Measurements from ENCODE around the gene BUD31. TPM values are rescaled to one million over a fixed set of nuclear protein-coding genes. Genes with fewer than 3 reads are reported as not detected.

The BUD31 gene
- total and polyA plus RNA-seq, 11 donors: 26.1 to 87.8 (median 47.4) TPM

GRCh38 chr7:99455874-99456273 lies 47.1 kb downstream of the BUD31 start:
- intact Hi-C loops (cut with DNase I): no loop called here
- Histone ChIP-seq H3K27ac (no peak overlapping the region), H3K4me1 (peaks cover 0 to 41% (median 18%) of the 10 kb centered on the region in 12 donors), H3K4me3 (no peak overlapping the region), H3K27me3 (no peaks in the 10 kb centered on the region), H3K36me3 (peaks cover 0 to 99% (median 90%) of the 10 kb centered on the region in 9 donors), H3K9me3 (no peaks in the 10 kb centered on the region)
- WGBS, 4 donors: 71 to 92% (median 83%) methylated on average over 4 to 9 of the region's 9 CpGs
- TF ChIP-seq POLR2A (IDR thresholded peaks at IDR 0.05): no peak
- TF ChIP-seq, protein P1, sequence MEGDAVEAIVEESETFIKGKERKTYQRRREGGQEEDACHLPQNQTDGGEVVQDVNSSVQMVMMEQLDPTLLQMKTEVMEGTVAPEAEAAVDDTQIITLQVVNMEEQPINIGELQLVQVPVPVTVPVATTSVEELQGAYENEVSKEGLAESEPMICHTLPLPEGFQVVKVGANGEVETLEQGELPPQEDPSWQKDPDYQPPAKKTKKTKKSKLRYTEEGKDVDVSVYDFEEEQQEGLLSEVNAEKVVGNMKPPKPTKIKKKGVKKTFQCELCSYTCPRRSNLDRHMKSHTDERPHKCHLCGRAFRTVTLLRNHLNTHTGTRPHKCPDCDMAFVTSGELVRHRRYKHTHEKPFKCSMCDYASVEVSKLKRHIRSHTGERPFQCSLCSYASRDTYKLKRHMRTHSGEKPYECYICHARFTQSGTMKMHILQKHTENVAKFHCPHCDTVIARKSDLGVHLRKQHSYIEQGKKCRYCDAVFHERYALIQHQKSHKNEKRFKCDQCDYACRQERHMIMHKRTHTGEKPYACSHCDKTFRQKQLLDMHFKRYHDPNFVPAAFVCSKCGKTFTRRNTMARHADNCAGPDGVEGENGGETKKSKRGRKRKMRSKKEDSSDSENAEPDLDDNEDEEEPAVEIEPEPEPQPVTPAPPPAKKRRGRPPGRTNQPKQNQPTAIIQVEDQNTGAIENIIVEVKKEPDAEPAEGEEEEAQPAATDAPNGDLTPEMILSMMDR (IDR thresholded peaks at IDR 0.05): no peak
- ATAC-seq (no peak), DNase-seq (no peak)

GRCh38 chr7:99456288-99456687 lies 47.5 kb downstream of the BUD31 start:
- WGBS, 4 donors: 57 to 71% (median 67%) methylated on average over 9 to 13 of the region's 13 CpGs
- no peak for ATAC-seq
- intact Hi-C loops (cut with DNase I): no loop called here
- no peaks in the 10 kb centered on the region for H3K27me3 ChIP-seq
- H3K9me3 ChIP-seq: no peaks in the 10 kb centered on the region
- H3K4me3 ChIP-seq: no peak overlapping the region
- H3K36me3 ChIP-seq: peaks cover 0 to 94% (median 88%) of the 10 kb centered on the region in 9 donors
- TF ChIP-seq POLR2A (IDR thresholded peaks at IDR 0.05): no peak
- TF ChIP-seq, protein P1 (IDR thresholded peaks at IDR 0.05): no peak
- H3K27ac ChIP-seq: no peak overlapping the region
- peaks cover 1 to 44% (median 21%) of the 10 kb centered on the region in 12 donors for H3K4me1 ChIP-seq
- DNase-seq: no peak

DNA sequence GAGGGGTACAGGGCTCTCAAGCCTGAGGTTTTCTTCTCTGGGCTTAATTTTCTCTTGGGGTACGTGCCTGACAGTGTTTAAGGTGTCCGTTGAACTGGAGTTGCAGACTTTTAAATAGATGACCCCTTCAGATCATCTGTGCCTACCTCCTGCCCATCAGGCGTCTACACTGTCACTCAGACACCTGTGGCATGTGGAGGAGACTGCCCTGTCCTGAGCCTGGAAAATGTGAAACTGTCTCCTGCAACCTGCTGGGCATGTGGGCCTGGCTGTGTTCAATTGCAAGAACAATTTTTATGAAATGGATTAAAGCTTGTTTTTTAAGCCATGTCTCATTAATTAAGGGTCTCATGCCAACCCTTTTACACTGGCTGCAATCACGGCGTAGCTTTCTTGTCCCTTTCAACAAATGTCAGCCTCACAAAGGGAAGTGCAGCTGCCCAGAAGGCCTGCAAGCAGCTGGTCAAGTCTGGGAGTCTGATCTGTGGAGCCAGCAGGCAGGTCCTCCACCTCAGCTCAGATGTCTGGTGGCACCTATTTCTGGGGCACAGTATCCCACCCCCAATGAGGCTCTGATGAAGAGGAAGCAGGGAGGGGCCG lies 48.4 kb downstream of the BUD31 start:
- 71 to 81% (median 78%) methylated on average over 6 of the region's 6 CpGs for WGBS, 4 donors
- peaks cover 0 to 90% (median 81%) of the 10 kb centered on the region in 9 donors for H3K36me3 ChIP-seq
- TF ChIP-seq, protein P1 (IDR thresholded peaks at IDR 0.05): no peak
- no peak for TF ChIP-seq POLR2A (IDR thresholded peaks at IDR 0.05)
- no peak overlapping the region for H3K27ac ChIP-seq
- DNase-seq (no peak), ATAC-seq (no peak)
- no peak overlapping the region for H3K4me3 ChIP-seq
- peaks cover 5 to 43% (median 21%) of the 10 kb centered on the region in 12 donors for H3K4me1 ChIP-seq
- intact Hi-C loops (cut with DNase I): no loop called here
- H3K27me3 ChIP-seq: no peaks in the 10 kb centered on the region
- H3K9me3 ChIP-seq: no peaks in the 10 kb centered on the region

DNA sequence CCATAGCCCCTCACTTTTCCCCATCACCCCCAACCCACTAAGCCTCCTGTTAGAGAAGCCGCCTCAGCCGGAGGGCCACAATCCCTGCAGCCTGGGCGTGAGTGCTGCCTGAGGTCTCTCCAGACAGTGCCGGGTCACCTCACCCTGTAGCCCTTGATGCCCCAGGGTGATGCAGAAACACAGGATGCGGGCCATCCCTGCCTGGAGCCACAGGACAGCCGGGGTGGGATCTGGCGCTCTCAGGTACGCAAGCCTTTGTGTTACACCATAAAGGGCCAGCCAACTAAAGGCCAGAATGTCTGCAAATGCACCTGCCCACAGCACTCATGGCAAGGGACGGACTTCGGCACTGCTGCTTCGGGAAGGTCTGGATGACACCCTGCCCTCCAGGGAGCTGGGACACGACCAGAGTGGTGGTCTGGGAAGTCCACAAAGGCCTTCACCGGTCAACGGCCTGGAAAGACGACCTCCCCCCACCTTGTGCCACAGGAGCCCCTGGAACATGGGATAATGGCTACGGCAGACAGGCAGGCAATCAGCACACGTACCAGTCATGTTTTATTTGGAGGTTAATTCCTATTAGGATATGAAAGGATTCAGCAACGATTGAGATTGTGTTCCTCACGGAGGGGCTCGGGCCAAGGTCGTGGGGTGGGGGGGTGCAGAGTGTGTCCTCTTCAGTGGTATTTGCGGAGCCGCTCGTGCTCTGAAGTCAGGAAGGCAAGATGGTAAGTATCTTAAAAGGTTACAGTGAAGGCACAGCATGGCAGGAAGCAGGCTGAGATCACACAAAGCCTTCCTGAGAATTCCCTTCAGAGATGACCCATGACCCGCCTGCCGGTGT lies 49.1 kb downstream of the BUD31 start:
- Histone ChIP-seq H3K4me1 (peaks cover 5 to 41% (median 20%) of the 10 kb centered on the region in 12 donors), H3K36me3 (peaks cover 0 to 88% (median 77%) of the 10 kb centered on the region in 9 donors)

More for the DNA sequence above, 49.1 kb downstream of the BUD31 start:
- ATAC-seq (no peak), DNase-seq (no peak)
- Histone ChIP-seq H3K27ac (no peak overlapping the region), H3K4me3 (no peak overlapping the region), H3K27me3 (no peaks in the 10 kb centered on the region), H3K9me3 (no peaks in the 10 kb centered on the region)
- TF ChIP-seq, protein P1 (IDR thresholded peaks at IDR 0.05): no peak
- TF ChIP-seq POLR2A (IDR thresholded peaks at IDR 0.05): no peak
- 68 to 77% (median 76%) methylated on average over 17 to 26 of the region's 26 CpGs for WGBS, 4 donors
- intact Hi-C loops (cut with DNase I): no loop called here
